Testis (tissue), 2 donors: ENCODE results near the gene PRAMEF15.
"Not testable (repeated sequence)": the region's sequence is repeated elsewhere in the genome, so short reads cannot be mapped to it uniquely, and the experiment has no call there.

Experiments
- POLR2A ChIP-seq: fragments of 450-650 bp; IDR thresholded peaks from one replicate; pipeline ENCODE4 v1.6.1; 2017; ENCODE audit warnings: antibody characterized with exemption, mild to moderate bottlenecking, moderate library complexity
- TF ChIP-seq, protein P1 (sequence below), 3 experiments: fragments of 450-650 bp in 2 of 3; fragments of 200-600 bp in 1 of 3; sonication (generic) in 1 of 3; IDR thresholded peaks; one replicate each; pipeline ENCODE4 v1.5.1; 2016 to 2019; ENCODE audit warnings: antibody characterized with exemption in 3 of 3, mild to moderate bottlenecking in 2 of 3, moderate library complexity in 1 of 3

DNA sequence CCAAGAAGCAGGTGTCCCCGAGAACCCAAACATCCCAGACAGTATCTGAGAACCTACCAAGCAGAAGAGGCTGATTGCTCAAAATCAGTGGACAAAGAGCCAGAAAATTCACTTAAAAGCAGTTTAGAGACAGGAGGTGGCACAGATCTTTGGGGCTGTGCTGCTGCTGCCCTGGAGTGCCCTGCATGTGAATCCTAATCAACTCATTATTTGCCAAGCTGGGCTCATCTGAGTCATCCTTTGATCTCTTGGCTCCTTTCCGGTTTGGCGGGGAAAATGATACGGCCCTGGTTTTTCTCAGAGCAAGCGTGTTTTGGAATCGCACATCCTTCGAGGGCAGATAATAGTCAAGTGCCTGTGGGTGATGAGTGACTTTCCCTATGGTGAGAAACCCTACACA is 47.0 kb downstream of the PRAMEF15 start:
- TF ChIP-seq, protein P1, sequence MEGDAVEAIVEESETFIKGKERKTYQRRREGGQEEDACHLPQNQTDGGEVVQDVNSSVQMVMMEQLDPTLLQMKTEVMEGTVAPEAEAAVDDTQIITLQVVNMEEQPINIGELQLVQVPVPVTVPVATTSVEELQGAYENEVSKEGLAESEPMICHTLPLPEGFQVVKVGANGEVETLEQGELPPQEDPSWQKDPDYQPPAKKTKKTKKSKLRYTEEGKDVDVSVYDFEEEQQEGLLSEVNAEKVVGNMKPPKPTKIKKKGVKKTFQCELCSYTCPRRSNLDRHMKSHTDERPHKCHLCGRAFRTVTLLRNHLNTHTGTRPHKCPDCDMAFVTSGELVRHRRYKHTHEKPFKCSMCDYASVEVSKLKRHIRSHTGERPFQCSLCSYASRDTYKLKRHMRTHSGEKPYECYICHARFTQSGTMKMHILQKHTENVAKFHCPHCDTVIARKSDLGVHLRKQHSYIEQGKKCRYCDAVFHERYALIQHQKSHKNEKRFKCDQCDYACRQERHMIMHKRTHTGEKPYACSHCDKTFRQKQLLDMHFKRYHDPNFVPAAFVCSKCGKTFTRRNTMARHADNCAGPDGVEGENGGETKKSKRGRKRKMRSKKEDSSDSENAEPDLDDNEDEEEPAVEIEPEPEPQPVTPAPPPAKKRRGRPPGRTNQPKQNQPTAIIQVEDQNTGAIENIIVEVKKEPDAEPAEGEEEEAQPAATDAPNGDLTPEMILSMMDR (IDR thresholded peaks at IDR 0.05) = not testable (repeated sequence)
- not testable (repeated sequence) for TF ChIP-seq POLR2A
